Islet precursor cell (in vitro differentiated cells): ENCODE data around the gene VPS26B.
"Not testable (repeated sequence)": the region's sequence is repeated elsewhere in the genome, so short reads cannot be mapped to it uniquely, and the experiment has no call there.

ENCODE experiments used
- DNase-seq: peaks from one replicate; pipeline ENCODE4 v3.0.0-alpha.2; 2018

VPS26B gene

GRCh38 chr11:134283461-134284230, 59.2 kb downstream of the VPS26B start:
- DNase-seq = no peak

GRCh38 chr11:134284349-134284748, 59.9 kb downstream of the VPS26B start:
- DNase-seq = not testable (repeated sequence)

GRCh38 chr11:134287561-134287960, 63.1 kb downstream of the VPS26B start:
- DNase-seq = no peak

- DNase-seq = no peak
Measured at GRCh38 chr11:134288486-134288885, 64.0 kb downstream of the VPS26B start.

GRCh38 chr11:134289167-134289566, 64.7 kb downstream of the VPS26B start:
- DNase-seq = no peak

- DNase-seq = no peak
Measured at GRCh38 chr11:134289789-134290188, 65.3 kb downstream of the VPS26B start.

GRCh38 chr11:134290646-134291045, 66.2 kb downstream of the VPS26B start:
- no peak for DNase-seq

- DNase-seq = no peak
Measured at GRCh38 chr11:134291196-134291595, 66.7 kb downstream of the VPS26B start.

- no peak for DNase-seq
Measured at GRCh38 chr11:134292661-134293060, 68.2 kb downstream of the VPS26B start.

- no peak for DNase-seq
Measured at GRCh38 chr11:134293119-134294113, 68.9 kb downstream of the VPS26B start.

GRCh38 chr11:134294664-134295063, 70.2 kb downstream of the VPS26B start:
- no peak for DNase-seq
